ENCODE data around the gene TFAM. TPM values are rescaled to one million over a fixed set of nuclear protein-coding genes. Genes with fewer than 3 reads are reported as not detected.

The TFAM gene
- total and polyA plus RNA-seq, 2 of the 8 experiments (the other 6 are each of a cell fraction or from before 2014, with no cell fraction given): 29.3 to 97.3 TPM

DNA sequence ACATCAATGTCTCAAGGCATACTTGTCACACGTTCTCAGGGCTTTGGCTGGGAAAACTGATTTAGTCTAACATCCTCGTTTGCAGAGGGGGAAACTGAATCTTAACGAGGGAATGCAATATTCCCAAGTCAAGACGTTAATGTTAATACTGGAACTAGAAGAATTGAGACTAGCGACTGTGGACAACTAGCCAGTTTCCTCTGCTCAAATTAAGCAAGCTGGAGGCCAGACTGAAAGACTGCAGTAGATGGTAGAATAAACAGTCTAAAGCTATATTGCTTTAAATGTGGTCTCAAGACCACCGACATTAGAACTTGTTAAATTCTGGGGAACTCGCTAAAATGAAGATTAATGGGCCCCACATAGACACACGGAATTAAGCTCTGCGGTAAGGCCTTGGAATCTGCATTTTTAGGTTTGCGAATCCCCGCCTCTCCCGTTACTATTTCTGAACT lies 639 bp upstream of the TFAM start:
- 0 out of 2 replicates have a peak overlapping the region, but pooled peaks have one; percentile 96 for H2BK5ac ChIP-seq (ENCODE audit: low read depth, low read length)
- peak overlapping the region; percentile 90; the same call in 1 of the 2 replicates for H3K27ac ChIP-seq (ENCODE audit: low read depth, low read length)
- H3K79me1 ChIP-seq (ENCODE audit: low read depth, low read length): no peaks in the 10 kb centered on the region; the same call in 1 of the 2 replicates
- H2AFZ ChIP-seq (ENCODE audit: low read length): peak overlapping the region; percentile 86
- peak overlapping the region; percentile 65 for H3K56ac ChIP-seq (replicated peaks; ENCODE audit: insufficient read length, low read depth, low read length)
- H3K4me2 ChIP-seq (ENCODE audit: insufficient read depth in 1 of 2, low read depth in 2 of 2, low read length in 2 of 2): peak overlapping the region; percentile 61 to 79
- no peak overlapping the region for H2BK120ac ChIP-seq (replicated peaks; ENCODE audit: low read depth, low read length)
- H3K4me3 ChIP-seq (ENCODE audit: extremely low read depth in 1 of 4, insufficient read depth in 2 of 4, low read depth in 3 of 4, low read length in 4 of 4): peak overlapping the region; percentile 80 to 98 (median 94)
- H4K5ac ChIP-seq (ENCODE audit: insufficient read length, low read depth, low read length): no peak overlapping the region
- H3K27me3 ChIP-seq (replicated peaks in 1 of 4; ENCODE audit: control insufficient read depth in 3 of 4, extremely low read depth in 1 of 4, insufficient read depth in 3 of 4, low read length in 3 of 4): no peaks in the 10 kb centered on the region
- H2BK20ac ChIP-seq (ENCODE audit: low read length): no peak overlapping the region
- H4K91ac ChIP-seq (replicated peaks; ENCODE audit: insufficient read length, low read length): no peak overlapping the region
- H2BK12ac ChIP-seq (ENCODE audit: low read depth, low read length): no peak overlapping the region
- 0 out of 2 replicates have a peak, but pooled peaks cover 4% of the 10 kb centered on the region for H3K23me2 ChIP-seq (ENCODE audit: low read depth, low read length)
- H3K14ac ChIP-seq (ENCODE audit: insufficient read length): no peak overlapping the region
- H4K8ac ChIP-seq (ENCODE audit: extremely low read depth, insufficient read depth, low read length): peak overlapping the region; percentile 83; the same call in 1 of the 2 replicates
- no peak overlapping the region for H3K4ac ChIP-seq (replicated peaks; ENCODE audit: insufficient read length, low read depth, low read length)
- H3K79me2 ChIP-seq (ENCODE audit: control insufficient read depth in 1 of 2, insufficient read depth in 2 of 2, low read length in 2 of 2): peaks cover 5 to 30% of the 10 kb centered on the region in 2 experiments; a peak in 3 of 4 replicates
- TF ChIP-seq, protein P1, sequence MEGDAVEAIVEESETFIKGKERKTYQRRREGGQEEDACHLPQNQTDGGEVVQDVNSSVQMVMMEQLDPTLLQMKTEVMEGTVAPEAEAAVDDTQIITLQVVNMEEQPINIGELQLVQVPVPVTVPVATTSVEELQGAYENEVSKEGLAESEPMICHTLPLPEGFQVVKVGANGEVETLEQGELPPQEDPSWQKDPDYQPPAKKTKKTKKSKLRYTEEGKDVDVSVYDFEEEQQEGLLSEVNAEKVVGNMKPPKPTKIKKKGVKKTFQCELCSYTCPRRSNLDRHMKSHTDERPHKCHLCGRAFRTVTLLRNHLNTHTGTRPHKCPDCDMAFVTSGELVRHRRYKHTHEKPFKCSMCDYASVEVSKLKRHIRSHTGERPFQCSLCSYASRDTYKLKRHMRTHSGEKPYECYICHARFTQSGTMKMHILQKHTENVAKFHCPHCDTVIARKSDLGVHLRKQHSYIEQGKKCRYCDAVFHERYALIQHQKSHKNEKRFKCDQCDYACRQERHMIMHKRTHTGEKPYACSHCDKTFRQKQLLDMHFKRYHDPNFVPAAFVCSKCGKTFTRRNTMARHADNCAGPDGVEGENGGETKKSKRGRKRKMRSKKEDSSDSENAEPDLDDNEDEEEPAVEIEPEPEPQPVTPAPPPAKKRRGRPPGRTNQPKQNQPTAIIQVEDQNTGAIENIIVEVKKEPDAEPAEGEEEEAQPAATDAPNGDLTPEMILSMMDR (IDR thresholded peaks at IDR 0.05; ENCODE audit: control extremely low read depth in 1 of 3, insufficient read depth in 1 of 3, low read depth in 1 of 3, low read length in 3 of 3): 0 out of 4 replicates have a peak, but pooled peaks of 1 of the 3 experiments have one; percentile 0
- TF ChIP-seq SIRT6 (IDR thresholded peaks at IDR 0.05; ENCODE audit: low read length): no peak
- ChIA-PET POLR2A (ENCODE audit: partially characterized antibody) (interaction anchor here (0.7 to 3.0 kb wide), 11 partner anchors 9 to 116 kb away, joined by 3 to 21 read pairs (median 3); partner anchors contain the start of genes CISD1 and UBE2D1), CTCF (ENCODE audit: partially characterized antibody) (interaction anchor here (0.5 to 5.4 kb wide), 4 partner anchors 24 to 84 kb away, joined by 3 to 36 read pairs (median 4); no protein-coding TSS in a partner anchor)
- no peaks in the 10 kb centered on the region for H4K20me1 ChIP-seq (replicated peaks in 1 of 2; ENCODE audit: control insufficient read depth in 1 of 2, insufficient read depth in 2 of 2, low read length in 2 of 2)
- H3K9ac ChIP-seq (replicated peaks in 1 of 4; ENCODE audit: extremely low read depth in 1 of 4, low read depth in 3 of 4, low read length in 3 of 4): peak overlapping the region; percentile 43 to 97 (median 80)
- no peak for FAIRE-seq
- H2AK5ac ChIP-seq (ENCODE audit: low read depth, low read length): no peak overlapping the region
- WGBS, 2 experiments (ENCODE audit: extremely low coverage in 1 of 2, insufficient coverage in 1 of 2, insufficient read length in 1 of 2, insufficient replicate concordance in 2 of 2, low coverage in 1 of 2, low lambda C conversion rate in 2 of 2, missing lambda C conversion rate in 1 of 2): 12% methylated on average over 12 of the region's 12 CpGs; no CpG with 5 or more reads in 1 of the 2 experiments
- H3K36me3 ChIP-seq (ENCODE audit: control insufficient read depth in 2 of 4, insufficient read depth in 4 of 4, low read length in 3 of 4): peaks cover 6 to 27% (median 11%) of the 10 kb centered on the region in 4 experiments; a peak in 5 of 8 replicates
- no peak for DNase-seq (ENCODE audit: low read depth in 1 of 2, low spot score in 2 of 2)
- no peak overlapping the region for H3K23ac ChIP-seq (ENCODE audit: insufficient read length)
- peaks cover 0 to 4% (median 1%) of the 10 kb centered on the region in 4 experiments; a peak in 3 of 7 replicates for H3K4me1 ChIP-seq (replicated peaks in 1 of 4; ENCODE audit: control insufficient read depth in 3 of 4, insufficient read depth in 4 of 4, low read length in 3 of 4)
- H2BK15ac ChIP-seq (ENCODE audit: low read length): no peak overlapping the region
- H3K18ac ChIP-seq (ENCODE audit: extremely low read depth, low read length): peak overlapping the region; percentile 81; the same call in 1 of the 2 replicates
- no peaks in the 10 kb centered on the region for H3K9me3 ChIP-seq (ENCODE audit: insufficient read depth in 2 of 2, low read depth in 1 of 2, low read length in 1 of 2)

Measured in H1 (cell line).